HG03159 (cell line): ENCODE results near the gene TMEM234.
A peak's percentile ranks its signal among the peaks of the same experiment; 100 is the strongest.

Source experiments
- ATAC-seq: cut with Tn5 transposase; IDR thresholded peaks from one replicate; pipeline ENCODE4 v1.9.1; 2021; ENCODE audit warnings: mild to moderate bottlenecking, moderate library complexity; ENCODE audit not compliant: unreplicated experiment

The TMEM234 gene

GRCh38 chr1:32240140-32240951 lies 18.2 kb upstream of the TMEM234 start:
- no peak for ATAC-seq

- no peak for ATAC-seq
These were observed 17.6 kb upstream of the TMEM234 start for GRCh38 chr1:32239790-32240139.

GRCh38 chr1:32239337-32239736 lies 17.2 kb upstream of the TMEM234 start:
- no peak for ATAC-seq

GRCh38 chr1:32234792-32235191 lies 12.6 kb upstream of the TMEM234 start:
- ATAC-seq: no peak

DNA sequence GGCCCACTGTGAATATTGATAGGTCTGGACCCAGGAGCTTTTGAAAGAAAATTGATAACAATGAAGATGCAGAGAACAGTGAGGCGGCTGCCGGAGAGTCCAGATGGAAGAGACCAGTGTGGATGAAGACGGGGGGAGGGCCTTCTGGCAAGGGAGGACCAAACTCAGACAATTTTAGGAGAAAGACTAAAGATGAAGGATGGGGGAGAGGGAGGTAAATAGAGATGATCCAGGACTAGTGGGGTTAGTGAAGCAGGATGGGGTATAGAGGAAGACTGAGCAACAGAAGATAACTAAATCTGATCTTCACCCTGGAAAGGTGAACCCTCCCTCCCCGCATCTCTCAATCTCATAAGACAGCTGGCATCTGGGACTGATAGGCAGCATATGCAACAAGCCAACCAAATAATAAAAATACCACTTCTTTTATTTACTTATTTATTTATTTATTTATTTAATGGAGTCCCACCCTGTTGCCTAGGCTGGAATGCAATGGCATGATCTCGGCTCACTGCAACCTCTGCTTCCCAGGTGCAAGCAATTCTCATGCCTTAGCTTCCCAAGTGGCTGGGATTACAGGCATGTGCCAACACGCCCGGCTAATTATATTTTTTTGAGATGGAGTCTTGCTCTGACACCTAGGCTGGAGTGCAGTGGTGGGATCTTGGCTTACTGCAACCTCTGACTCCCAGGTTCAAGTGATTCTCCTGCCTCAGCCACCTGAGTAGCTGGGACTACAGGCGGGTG lies 10.6 kb upstream of the TMEM234 start:
- ATAC-seq: no peak

GRCh38 chr1:32231843-32232432 lies 9.8 kb upstream of the TMEM234 start:
- no peak for ATAC-seq

GRCh38 chr1:32228771-32229170 lies 6.6 kb upstream of the TMEM234 start:
- ATAC-seq: no peak

GRCh38 chr1:32224285-32224684 lies 2.1 kb upstream of the TMEM234 start:
- ATAC-seq: no peak

DNA sequence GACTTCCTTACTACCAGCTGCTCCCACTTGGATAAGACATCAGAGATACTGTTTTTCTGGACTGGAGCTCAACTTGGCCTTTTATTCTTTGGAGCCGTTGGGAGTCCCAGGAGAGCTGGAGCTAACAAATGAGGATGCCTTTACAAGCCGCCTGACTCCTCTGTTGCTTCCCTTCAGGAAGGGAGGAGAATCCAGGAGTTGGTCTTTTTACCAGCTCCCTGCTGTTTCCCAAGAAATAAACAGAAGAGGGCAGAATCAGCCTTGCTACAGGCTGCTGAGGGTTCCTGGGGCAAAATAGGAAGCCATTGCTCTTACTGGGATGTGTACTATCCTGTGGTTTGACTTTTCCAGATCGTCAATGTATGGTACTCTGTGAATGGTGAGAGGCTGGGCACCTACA lies 1.5 kb upstream of the TMEM234 start:
- ATAC-seq: no peak

GRCh38 chr1:32221581-32221979 lies 573 bp downstream of the TMEM234 start:
- no peak for ATAC-seq

DNA sequence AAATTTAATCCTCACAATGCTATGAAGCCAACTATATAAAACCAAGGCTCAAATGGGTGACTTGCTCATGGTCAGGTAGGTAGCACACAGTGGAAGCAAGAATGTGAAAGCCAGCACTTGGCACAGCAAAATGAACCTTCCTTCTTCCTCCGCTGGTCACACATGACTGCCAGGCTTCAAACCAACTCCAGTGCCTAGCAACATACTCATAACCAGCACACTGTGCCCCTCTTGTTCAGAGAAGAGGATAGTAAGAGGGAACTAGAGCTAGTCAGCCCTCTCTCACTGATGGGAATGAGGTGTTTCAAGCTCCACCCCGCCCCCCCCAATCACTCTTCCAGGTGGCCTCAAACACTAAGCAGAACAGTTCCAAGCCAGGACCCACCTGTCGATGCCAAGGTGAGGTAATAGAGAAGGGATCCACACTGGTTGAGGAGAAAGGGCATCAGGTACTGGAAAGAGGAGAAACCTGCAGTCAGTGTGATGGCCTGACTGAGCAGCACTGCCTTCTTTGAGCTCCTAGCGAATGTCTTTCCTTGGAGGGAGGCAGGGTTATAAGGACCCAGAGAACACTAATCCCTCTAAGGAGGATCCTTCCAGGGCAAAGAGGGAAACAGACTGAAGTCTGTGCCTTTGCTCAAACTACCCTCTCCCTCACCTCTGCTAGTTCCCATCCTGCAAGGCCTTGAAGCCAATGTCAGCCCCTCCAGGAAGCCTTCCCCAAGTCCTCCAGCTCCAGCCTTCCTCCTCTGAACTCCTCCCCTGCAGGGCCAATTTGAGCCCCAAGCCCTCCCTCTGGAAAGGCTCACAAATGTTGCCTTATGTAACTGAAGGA lies 1.2 kb downstream of the TMEM234 start:
- ATAC-seq: no peak

GRCh38 chr1:32219022-32219421 lies 3.1 kb downstream of the TMEM234 start:
- no peak for ATAC-seq

GRCh38 chr1:32216566-32216965 lies 5.6 kb downstream of the TMEM234 start:
- ATAC-seq: no peak

GRCh38 chr1:32215629-32216480 lies 6.3 kb downstream of the TMEM234 start:
- ATAC-seq: no peak

DNA sequence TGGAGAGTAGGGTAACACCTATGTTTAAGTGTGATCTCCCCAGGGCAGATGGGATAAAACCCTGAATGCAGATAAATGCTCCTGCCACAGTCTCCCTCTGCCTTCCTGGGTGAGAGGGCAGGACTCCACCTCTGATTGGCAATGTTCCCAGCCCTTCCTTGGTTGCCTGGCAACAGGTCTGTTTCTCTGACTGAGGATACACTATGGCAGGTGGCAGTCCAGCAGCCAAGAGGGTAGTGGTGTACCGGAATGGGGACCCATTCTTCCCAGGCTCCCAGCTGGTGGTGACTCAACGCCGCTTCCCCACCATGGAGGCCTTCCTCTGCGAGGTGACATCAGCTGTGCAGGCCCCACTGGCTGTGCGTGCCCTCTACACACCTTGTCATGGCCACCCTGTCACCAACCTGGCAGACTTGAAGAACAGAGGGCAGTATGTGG lies 13.2 kb downstream of the TMEM234 start, which contains the start of gene DCDC2B:
DCDC2B (plus strand) TSS at position 199 of the 438 bp plus-strand sequence; CDS start at position 204, 5 bp downstream.
- no peak for ATAC-seq

DNA sequence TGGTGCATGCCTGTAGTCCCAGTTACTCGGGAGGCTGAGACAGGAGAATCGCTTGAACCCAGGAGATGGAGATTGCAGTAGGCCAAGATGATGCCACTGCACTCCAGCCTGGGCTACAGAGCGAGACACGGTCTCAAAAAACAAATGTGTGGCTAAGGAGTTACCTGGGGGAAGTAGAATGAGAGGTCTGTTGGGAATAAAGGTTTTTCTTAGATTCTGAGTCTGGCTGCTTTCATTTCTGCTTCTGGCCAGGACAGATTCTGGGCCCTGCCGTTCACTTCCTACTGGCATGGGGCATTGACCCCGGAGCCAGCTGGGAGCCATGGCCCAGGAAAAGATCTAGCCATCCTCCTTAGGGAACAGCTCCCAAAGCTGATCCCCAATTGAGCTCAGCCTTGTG lies 13.7 kb downstream of the TMEM234 start:
- ATAC-seq: no peak

GRCh38 chr1:32205401-32206370 lies 16.5 kb downstream of the TMEM234 start, which contains the start of gene IQCC:
Gene IQCC (plus strand): TSS chr1:32205671. CDS start chr1:32205682, 11 bp downstream.
- peak; percentile 59 for ATAC-seq

GRCh38 chr1:32204943-32205361 lies 17.2 kb downstream of the TMEM234 start:
- ATAC-seq: no peak
